COLO668 (cell line): ENCODE results near the gene SHD.
A peak's percentile ranks its signal among the peaks of the same experiment; 100 is the strongest.
"Not testable (repeated sequence)": the region's sequence is repeated elsewhere in the genome, so short reads cannot be mapped to it uniquely, and the experiment has no call there.

Experiments
- DNase-seq: peaks from one replicate; lab custom pipeline; 2025; ENCODE audit not compliant: unreplicated experiment; lab: John Stamatoyannopoulos, UW

The SHD gene

GRCh38 chr19:4278419-4279266 is at the start of gene SHD:
Gene SHD (plus strand): TSS chr19:4279266. CDS start chr19:4280064, 798 bp downstream.
- DNase-seq: no peak

- not testable (repeated sequence) for DNase-seq
Measured at GRCh38 chr19:4230237-4230636, 48.8 kb upstream of the SHD start.

GRCh38 chr19:4231521-4231920 is 47.5 kb upstream of the SHD start:
- DNase-seq: not testable (repeated sequence)

- DNase-seq: not testable (repeated sequence)
Measured at GRCh38 chr19:4232139-4232538, 46.9 kb upstream of the SHD start.

- DNase-seq: peak; percentile 21
Measured at GRCh38 chr19:4232614-4233281, 46.3 kb upstream of the SHD start.

GRCh38 chr19:4233282-4233853 is 45.7 kb upstream of the SHD start:
- peak; percentile 41 for DNase-seq

GRCh38 chr19:4234142-4234861 is 44.8 kb upstream of the SHD start:
- DNase-seq: no peak

GRCh38 chr19:4234862-4235201 is 44.2 kb upstream of the SHD start:
- DNase-seq: no peak

GRCh38 chr19:4237510-4237909 is 41.6 kb upstream of the SHD start:
- DNase-seq: not testable (repeated sequence)

- DNase-seq: no peak
Measured at GRCh38 chr19:4238831-4239230, 40.2 kb upstream of the SHD start.

GRCh38 chr19:4241824-4242430 is 37.1 kb upstream of the SHD start:
- DNase-seq: no peak

- DNase-seq: not testable (repeated sequence)
Measured at GRCh38 chr19:4245938-4246337, 33.1 kb upstream of the SHD start.

- peak; percentile 99 for DNase-seq
Measured at GRCh38 chr19:4246767-4247593, 32.1 kb upstream of the SHD start, which contains the start of gene YJU2. Gene YJU2 (plus strand): TSS chr19:4247080. CDS start chr19:4247147, 67 bp downstream.

GRCh38 chr19:4256563-4256962 is 22.5 kb upstream of the SHD start:
- no peak for DNase-seq

- no peak for DNase-seq
Measured at GRCh38 chr19:4257025-4257424, 22.0 kb upstream of the SHD start.

GRCh38 chr19:4258181-4258580 is 20.9 kb upstream of the SHD start:
- DNase-seq: no peak

GRCh38 chr19:4260613-4261191 is 18.4 kb upstream of the SHD start:
- no peak for DNase-seq

GRCh38 chr19:4264812-4265211 is 14.3 kb upstream of the SHD start:
- no peak for DNase-seq

GRCh38 chr19:4266253-4267000 is 12.6 kb upstream of the SHD start:
- no peak for DNase-seq
